WTC11 (cell line): ENCODE data around the gene BICRA. TPM values are rescaled to one million over a fixed set of nuclear protein-coding genes. Genes with fewer than 3 reads are reported as not detected.

Experiments
- ATAC-seq: fragments of 200-7000 bp; cut with Tn5 transposase; 2 replicates; pipeline ENCODE4 v1.10.0; 2021; ENCODE audit warnings: mild to moderate bottlenecking, moderate library complexity
- CTCF ChIA-PET: fragments of 300-600 bp; sonication (Branson Sonifier 250); formaldehyde crosslinking; loops from one replicate; lab custom pipeline; 2021; ENCODE audit warnings: antibody characterized with exemption; lab: Charles Lee
- POLR2A ChIA-PET: fragments of 350-600 bp; sonication (Branson Sonifier 250); formaldehyde crosslinking; loops from one replicate; lab custom pipeline; 2021; ENCODE audit warnings: antibody characterized with exemption; lab: Charles Lee
- DNase-seq: peaks from one replicate; pipeline ENCODE4 v3.0.0; 2021; ENCODE audit warnings: low spot score
- H3K27ac Mint-ChIP-seq: 2 replicates; pipeline ENCODE4 v1.8.0; 2021; ENCODE audit warnings: mixed read lengths
- H3K27me3 Mint-ChIP-seq: 2 replicates; pipeline ENCODE4 v1.8.0; 2021; ENCODE audit warnings: low read depth, mild to moderate bottlenecking, moderate library complexity, mixed read lengths
- H3K36me3 Mint-ChIP-seq: 2 replicates; pipeline ENCODE4 v1.8.0; 2021; ENCODE audit warnings: mixed read lengths
- H3K4me1 Mint-ChIP-seq: 2 replicates; pipeline ENCODE4 v1.8.0; 2022; ENCODE audit warnings: mixed read lengths
- H3K4me3 Mint-ChIP-seq: 2 replicates; pipeline ENCODE4 v1.8.0; 2021; ENCODE audit warnings: mild to moderate bottlenecking, moderate library complexity, mixed read lengths
- H3K9me3 Mint-ChIP-seq: 2 replicates; pipeline ENCODE4 v1.8.0; 2021; ENCODE audit warnings: mixed read lengths
- ATF6 ChIP-seq: sonication (generic); formaldehyde crosslinking; IDR thresholded peaks from 2 replicates; pipeline ENCODE4 v1.8.1; 2023; ENCODE audit warnings: mild to moderate bottlenecking, missing genetic modification reagents
- CBFB ChIP-seq: sonication (generic); formaldehyde crosslinking; IDR thresholded peaks from 2 replicates; pipeline ENCODE4 v1.8.1; 2022; ENCODE audit warnings: mild to moderate bottlenecking, low read depth, missing genetic modification reagents
- ESRRA ChIP-seq: sonication (generic); formaldehyde crosslinking; IDR thresholded peaks from 2 replicates; pipeline ENCODE4 v1.8.1; 2022; ENCODE audit warnings: mild to moderate bottlenecking, missing genetic modification reagents, borderline replicate concordance
- ETV6 ChIP-seq: sonication (generic); formaldehyde crosslinking; IDR thresholded peaks from 2 replicates; pipeline ENCODE4 v1.8.1; 2022; ENCODE audit warnings: mild to moderate bottlenecking, missing genetic modification reagents
- GTF2I ChIP-seq: fragments of 250-450 bp; sonication (Bioruptor Pico); conservative IDR thresholded peaks from 2 replicates; pipeline ENCODE4 v1.4.0; 2021; ENCODE audit warnings: mild to moderate bottlenecking
- HMGA2 ChIP-seq: fragments of 250-450 bp; sonication (Bioruptor Pico); IDR thresholded peaks from 2 replicates; pipeline ENCODE4 v1.4.0; 2021; ENCODE audit warnings: mild to moderate bottlenecking, moderate library complexity
- IRF1 ChIP-seq: sonication (generic); formaldehyde crosslinking; IDR thresholded peaks from 2 replicates; pipeline ENCODE4 v1.8.0; 2023; ENCODE audit warnings: missing genetic modification reagents
- MYBL2 ChIP-seq: sonication (generic); formaldehyde crosslinking; IDR thresholded peaks from 2 replicates; pipeline ENCODE4 v1.8.1; 2023; ENCODE audit warnings: mild to moderate bottlenecking, moderate library complexity, missing genetic modification reagents
- NR3C1 ChIP-seq: sonication (generic); formaldehyde crosslinking; conservative IDR thresholded peaks from 2 replicates; pipeline ENCODE4 v1.8.1; 2023; ENCODE audit warnings: low read depth, mild to moderate bottlenecking, missing genetic modification reagents
- PRDM15 ChIP-seq: sonication (generic); formaldehyde crosslinking; IDR thresholded peaks from 2 replicates; pipeline ENCODE4 v1.8.0; 2022; ENCODE audit warnings: missing genetic modification reagents
- SP1 ChIP-seq: sonication (generic); formaldehyde crosslinking; conservative IDR thresholded peaks from 2 replicates; pipeline ENCODE4 v1.8.1; 2022; ENCODE audit warnings: missing genetic modification reagents
- ZNF121 ChIP-seq: sonication (generic); formaldehyde crosslinking; IDR thresholded peaks from 2 replicates; pipeline ENCODE4 v1.8.0; 2023; ENCODE audit warnings: missing genetic modification reagents
- ZNF532 ChIP-seq: fragments of 250-450 bp; sonication (Bioruptor Pico); IDR thresholded peaks from 2 replicates; pipeline ENCODE4 v1.9.0; 2021; ENCODE audit warnings: mild to moderate bottlenecking, borderline replicate concordance
- total RNA-seq: library from RNA; stranded (reverse); gene quantifications from 3 replicates; pipeline ENCODE4 v1.2.3, GENCODE V29; 2021
- TF ChIP-seq, protein P1 (sequence below): sonication (generic); formaldehyde crosslinking; conservative IDR thresholded peaks from 2 replicates; pipeline ENCODE4 v1.8.1; 2022; ENCODE audit warnings: mild to moderate bottlenecking, missing genetic modification reagents
- TF ChIP-seq, protein P2 (sequence below): sonication (generic); formaldehyde crosslinking; conservative IDR thresholded peaks from 2 replicates; pipeline ENCODE4 v1.8.1; 2023; ENCODE audit warnings: mild to moderate bottlenecking, low read depth, missing genetic modification reagents, moderate library complexity

The BICRA gene
- total RNA-seq, 1 experiment from 2014 or later: 30.3 TPM

DNA sequence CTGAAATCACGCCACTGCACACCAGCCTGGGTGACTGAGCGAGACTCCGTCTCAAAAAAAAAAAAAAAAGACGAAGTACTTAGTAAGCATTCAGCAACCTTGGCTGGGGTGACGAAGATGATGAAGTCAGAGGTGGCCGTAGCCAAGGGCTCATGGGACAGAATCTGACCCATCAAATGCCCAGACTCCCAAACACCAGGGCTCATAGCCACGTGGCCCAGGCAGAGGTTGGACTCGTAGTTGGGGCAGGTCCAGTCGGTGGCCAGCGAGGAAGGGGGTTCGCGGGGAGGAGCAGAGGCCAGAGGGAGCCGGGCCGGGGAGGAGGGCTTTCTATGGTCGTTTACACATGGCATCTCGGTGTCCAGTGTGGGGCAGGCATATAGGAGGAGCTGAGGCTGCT is 52.2 kb downstream of the BICRA start (continued):
- TF ChIP-seq, protein P1, sequence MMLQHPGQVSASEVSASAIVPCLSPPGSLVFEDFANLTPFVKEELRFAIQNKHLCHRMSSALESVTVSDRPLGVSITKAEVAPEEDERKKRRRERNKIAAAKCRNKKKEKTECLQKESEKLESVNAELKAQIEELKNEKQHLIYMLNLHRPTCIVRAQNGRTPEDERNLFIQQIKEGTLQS (CRISPR knock-in tag): no peak
- TF ChIP-seq ZNF532 (no peak), ATF6 (CRISPR knock-in tag) (no peak)

GRCh38 chr19:47661611-47662010 is 52.7 kb downstream of the BICRA start:
- peaks cover 4% of the 10 kb centered on the region; the same call in 1 of the 2 replicates for H3K36me3 Mint-ChIP-seq
- no peak for ATAC-seq
- H3K9me3 Mint-ChIP-seq: no peaks in the 10 kb centered on the region
- peaks cover 12% of the 10 kb centered on the region for H3K4me1 Mint-ChIP-seq
- ChIA-PET CTCF (interaction anchor here (0.6 kb wide), 1 partner anchor 45 kb away, joined by 3 read pairs; no protein-coding TSS in a partner anchor), POLR2A (no interaction called here)
- H3K4me3 Mint-ChIP-seq: no peak overlapping the region
- no peaks in the 10 kb centered on the region for H3K27me3 Mint-ChIP-seq
- H3K27ac Mint-ChIP-seq: peak overlapping the region; percentile 48; the same call in 1 of the 2 replicates
- peak; percentile 64 for TF ChIP-seq ZNF121 (CRISPR knock-in tag)
- no peak for TF ChIP-seq GTF2I (CRISPR knock-in tag)
- DNase-seq: no peak

DNA sequence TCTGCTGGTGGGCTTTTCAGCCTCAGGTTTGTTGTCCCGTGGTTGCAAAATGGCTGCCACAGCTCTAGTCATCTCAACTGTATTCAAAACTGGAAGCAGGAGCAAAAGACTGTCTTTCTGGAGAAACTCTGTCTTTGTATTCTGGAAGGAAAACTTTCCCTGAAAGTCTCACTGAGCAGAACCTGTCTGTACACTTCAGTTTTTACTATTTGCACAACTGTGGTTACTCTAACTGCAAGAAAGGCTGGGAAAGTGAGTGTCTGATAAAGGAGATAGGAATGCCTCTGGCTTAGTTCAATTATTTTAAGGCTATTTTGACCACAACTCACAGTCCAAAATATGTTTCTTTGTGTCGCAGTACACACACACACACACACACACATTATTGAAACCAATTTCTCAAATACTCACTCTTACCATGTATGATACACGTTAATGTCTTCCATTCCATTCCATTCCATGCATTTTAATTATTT is 54.5 kb downstream of the BICRA start:
- CTCF ChIA-PET: interaction anchor here (1.0 kb wide), 1 partner anchor 216 kb away, joined by 4 read pairs; no protein-coding TSS in a partner anchor

DNA sequence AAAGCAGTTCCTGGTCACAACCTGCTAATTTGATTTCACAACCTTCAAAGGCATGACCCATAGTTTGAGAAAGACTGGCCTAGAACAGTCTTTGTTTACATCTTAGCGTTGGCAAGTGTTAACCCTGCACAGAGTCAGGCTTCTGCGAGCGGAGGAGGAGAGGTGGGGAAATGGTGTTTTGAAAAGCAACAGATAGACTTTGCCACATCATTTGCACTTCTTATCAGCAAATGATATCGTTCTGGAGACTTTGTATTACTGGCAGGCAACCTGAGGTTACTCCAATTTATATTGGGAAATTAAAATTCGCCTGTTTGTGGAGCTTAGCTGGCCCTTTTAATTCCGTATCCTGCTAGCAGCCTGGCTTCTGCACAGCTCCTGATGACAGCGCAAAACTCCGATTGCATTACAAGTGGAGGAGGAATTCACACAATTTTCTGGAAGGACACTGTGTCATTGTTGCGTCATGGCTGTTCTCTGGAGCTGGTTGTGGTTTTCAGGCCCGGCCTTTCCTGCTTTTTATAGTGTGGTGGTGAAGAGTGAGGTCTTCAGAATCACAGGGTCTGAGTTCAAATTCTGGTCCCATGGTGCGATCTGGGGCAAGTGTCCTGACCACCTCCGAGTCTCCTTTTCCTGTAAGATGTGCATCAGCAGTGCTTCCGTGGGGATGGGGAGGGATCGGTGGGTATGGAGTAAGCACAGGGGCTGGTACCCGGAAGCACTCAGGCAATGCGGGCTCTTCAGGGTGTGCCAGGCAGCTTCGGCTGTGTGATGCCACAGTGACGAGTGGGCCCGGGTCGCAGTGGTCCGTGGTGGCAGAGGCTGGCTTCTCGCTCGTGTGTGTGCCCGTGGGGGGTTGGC is 55.2 kb downstream of the BICRA start:
- peak overlapping the region; percentile 83 for H3K27ac Mint-ChIP-seq
- DNase-seq (no peak), ATAC-seq (no peak)
- no peaks in the 10 kb centered on the region; the same call in 1 of the 2 replicates for H3K36me3 Mint-ChIP-seq
- CTCF ChIA-PET: no interaction called here
- no peaks in the 10 kb centered on the region for H3K9me3 Mint-ChIP-seq
- H3K4me1 Mint-ChIP-seq: peaks cover 17% of the 10 kb centered on the region
- POLR2A ChIA-PET: no interaction called here
- H3K27me3 Mint-ChIP-seq: no peaks in the 10 kb centered on the region
- H3K4me3 Mint-ChIP-seq: no peak overlapping the region
- no peak for TF ChIP-seq ETV6 (CRISPR knock-in tag)
- no peak for TF ChIP-seq IRF1 (CRISPR knock-in tag)
- no peak for TF ChIP-seq PRDM15 (CRISPR knock-in tag)
- TF ChIP-seq ESRRA (CRISPR knock-in tag): no peak
- no peak for TF ChIP-seq SP1 (CRISPR knock-in tag)
- TF ChIP-seq HMGA2 (CRISPR knock-in tag): no peak
- TF ChIP-seq, protein P2, sequence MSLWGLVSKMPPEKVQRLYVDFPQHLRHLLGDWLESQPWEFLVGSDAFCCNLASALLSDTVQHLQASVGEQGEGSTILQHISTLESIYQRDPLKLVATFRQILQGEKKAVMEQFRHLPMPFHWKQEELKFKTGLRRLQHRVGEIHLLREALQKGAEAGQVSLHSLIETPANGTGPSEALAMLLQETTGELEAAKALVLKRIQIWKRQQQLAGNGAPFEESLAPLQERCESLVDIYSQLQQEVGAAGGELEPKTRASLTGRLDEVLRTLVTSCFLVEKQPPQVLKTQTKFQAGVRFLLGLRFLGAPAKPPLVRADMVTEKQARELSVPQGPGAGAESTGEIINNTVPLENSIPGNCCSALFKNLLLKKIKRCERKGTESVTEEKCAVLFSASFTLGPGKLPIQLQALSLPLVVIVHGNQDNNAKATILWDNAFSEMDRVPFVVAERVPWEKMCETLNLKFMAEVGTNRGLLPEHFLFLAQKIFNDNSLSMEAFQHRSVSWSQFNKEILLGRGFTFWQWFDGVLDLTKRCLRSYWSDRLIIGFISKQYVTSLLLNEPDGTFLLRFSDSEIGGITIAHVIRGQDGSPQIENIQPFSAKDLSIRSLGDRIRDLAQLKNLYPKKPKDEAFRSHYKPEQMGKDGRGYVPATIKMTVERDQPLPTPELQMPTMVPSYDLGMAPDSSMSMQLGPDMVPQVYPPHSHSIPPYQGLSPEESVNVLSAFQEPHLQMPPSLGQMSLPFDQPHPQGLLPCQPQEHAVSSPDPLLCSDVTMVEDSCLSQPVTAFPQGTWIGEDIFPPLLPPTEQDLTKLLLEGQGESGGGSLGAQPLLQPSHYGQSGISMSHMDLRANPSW (CRISPR knock-in tag): no peak
- no peak for TF ChIP-seq MYBL2 (CRISPR knock-in tag)
- no peak for TF ChIP-seq NR3C1 (CRISPR knock-in tag)

More for the DNA sequence above, 54.5 kb downstream of the BICRA start:
- ATAC-seq: no peak
- Mint-ChIP-seq H3K27me3 (no peaks in the 10 kb centered on the region), H3K4me3 (no peak overlapping the region), H3K9me3 (no peaks in the 10 kb centered on the region), H3K4me1 (peaks cover 17% of the 10 kb centered on the region), H3K27ac (peak overlapping the region; percentile 83), H3K36me3 (no peaks in the 10 kb centered on the region; the same call in 1 of the 2 replicates)
- no peak for TF ChIP-seq CBFB
- DNase-seq: no peak
- POLR2A ChIA-PET: no interaction called here
